Natural killer cell (primary cell): ENCODE data around the gene ASAP2. TPM values are rescaled to one million over a fixed set of nuclear protein-coding genes. Genes with fewer than 3 reads are reported as not detected.

Source experiments
- ATAC-seq, 3 donors: fragments of 150-1000 bp in 2 of 3; fragments of 200-7000 bp in 1 of 3; cut with Tn5 transposase; 1 replicate in 1 of 3; 2 replicates in 2 of 3; pipeline ENCODE4 v1.10.0; 2021; ENCODE audit warnings: mild to moderate bottlenecking in 2 of 3, moderate library complexity in 2 of 3
- DNase-seq, 2 donors: peaks; one replicate each; pipeline versions ENCODE4 v3.0.0 to v3.0.0-alpha.2; 2013 to 2021; ENCODE audit warnings: mixed read lengths in 1 of 2
- H3K27ac ChIP-seq: one replicate; pipeline ENCODE4 v1.5.1; 2013; ENCODE audit warnings: mild to moderate bottlenecking, low read length
- H3K27me3 ChIP-seq: one replicate; pipeline ENCODE4 v1.6.1; 2013; ENCODE audit warnings: low read length; ENCODE audit not compliant: control insufficient read depth, insufficient read depth
- H3K36me3 ChIP-seq: one replicate; pipeline ENCODE4 v1.6.1; 2013; ENCODE audit warnings: low read length; ENCODE audit not compliant: control insufficient read depth, insufficient read depth
- H3K4me1 ChIP-seq: one replicate; pipeline ENCODE4 v1.6.1; 2013; ENCODE audit warnings: low read length; ENCODE audit not compliant: control insufficient read depth, insufficient read depth
- H3K4me3 ChIP-seq: one replicate; pipeline ENCODE4 v1.5.1; 2013; ENCODE audit warnings: low read length
- H3K9me3 ChIP-seq: one replicate; pipeline ENCODE4 v1.6.1; 2013; ENCODE audit warnings: low read length; ENCODE audit not compliant: control insufficient read depth, insufficient read depth
- H3K27ac Mint-ChIP-seq, 2 donors: one replicate each; pipeline ENCODE4 v1.8.0; 2022; ENCODE audit warnings: mild to moderate bottlenecking in 2 of 2, mixed read lengths in 2 of 2, moderate library complexity in 1 of 2
- H3K27me3 Mint-ChIP-seq, 2 donors: one replicate each; pipeline ENCODE4 v1.8.0; 2022; ENCODE audit warnings: low read depth in 2 of 2, mixed read lengths in 2 of 2
- H3K36me3 Mint-ChIP-seq: one replicate; pipeline ENCODE4 v1.8.0; 2022; ENCODE audit warnings: mixed read lengths
- H3K4me1 Mint-ChIP-seq, 2 donors: one replicate each; pipeline ENCODE4 v1.8.0; 2022; ENCODE audit warnings: mixed read lengths in 2 of 2
- H3K4me3 Mint-ChIP-seq: one replicate; pipeline ENCODE4 v1.8.0; 2022; ENCODE audit warnings: mild to moderate bottlenecking, moderate library complexity, mixed read lengths
- H3K9me3 Mint-ChIP-seq, 2 donors: one replicate each; pipeline ENCODE4 v1.8.0; 2022; ENCODE audit warnings: mixed read lengths in 2 of 2
- WGBS: methylation state at CpG from one replicate; pipeline ENCODE4 v1.1.7; 2013; ENCODE audit warnings: missing lambda C conversion rate; ENCODE audit not compliant: insufficient coverage; 5-methylcytosine and 5-hydroxymethylcytosine counted together
- intact Hi-C: fragments of 100-400 bp; cut with micrococcal nuclease; formaldehyde crosslinking; loops from one replicate; pipeline ENCODE4 v1.14.2; 2022
- total RNA-seq, 4 donors: library from RNA; stranded (reverse); fragments of 120-200 nt in 1 of 4; gene quantifications; one replicate each; pipeline versions ENCODE4 v1.2.3 to v1.2.4, GENCODE V29; 2013 to 2022
- TF ChIP-seq, protein P1 (sequence below): fragments of 200-600 bp; IDR thresholded peaks from one replicate; pipeline ENCODE4 v1.8.0; 2022; ENCODE audit warnings: antibody characterized with exemption

The ASAP2 gene
- total RNA-seq, 3 donors from 2014 or later (not counting 1 experiment from before 2014, with no cell fraction given) = 0.20 to 1.8 (median 0.60) TPM

DNA sequence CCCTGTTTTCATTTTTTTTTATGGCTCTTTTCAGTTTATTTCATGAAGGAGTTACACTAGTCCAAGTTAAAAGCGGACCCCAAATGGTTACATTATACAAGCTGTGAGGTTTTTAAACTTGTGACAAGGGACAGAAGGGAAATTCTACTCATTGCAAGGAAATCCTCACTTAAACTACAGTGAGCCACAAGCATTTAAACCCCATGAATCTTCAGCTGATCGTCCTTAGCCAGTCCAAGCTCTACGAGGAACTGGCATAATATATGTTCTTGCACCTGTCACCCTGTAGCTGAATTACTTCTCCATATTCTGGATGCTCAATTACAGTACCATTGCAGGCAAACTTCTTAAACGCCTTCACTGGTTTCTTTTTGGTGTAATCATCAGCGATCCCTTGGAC is 64.5 kb downstream of the ASAP2 start:
- intact Hi-C loops = no loop called here
- peaks cover 5% of the 10 kb centered on the region in 2 donors for H3K4me1 Mint-ChIP-seq
- H3K36me3 Mint-ChIP-seq = no peaks in the 10 kb centered on the region
- no peak for ATAC-seq
- peaks cover 6 to 16% of the 10 kb centered on the region in 2 donors for H3K27me3 Mint-ChIP-seq
- Histone ChIP-seq H3K4me1 (no peaks in the 10 kb centered on the region), H3K4me3 (no peak overlapping the region), H3K27me3 (no peaks in the 10 kb centered on the region), H3K9me3 (no peaks in the 10 kb centered on the region), H3K27ac (no peak overlapping the region), H3K36me3 (no peaks in the 10 kb centered on the region)
- H3K27ac Mint-ChIP-seq = no peak overlapping the region
- no peak overlapping the region for H3K4me3 Mint-ChIP-seq
- 51% methylated on average over 4 of the region's 5 CpGs for WGBS
- DNase-seq = no peak
- TF ChIP-seq, protein P1, sequence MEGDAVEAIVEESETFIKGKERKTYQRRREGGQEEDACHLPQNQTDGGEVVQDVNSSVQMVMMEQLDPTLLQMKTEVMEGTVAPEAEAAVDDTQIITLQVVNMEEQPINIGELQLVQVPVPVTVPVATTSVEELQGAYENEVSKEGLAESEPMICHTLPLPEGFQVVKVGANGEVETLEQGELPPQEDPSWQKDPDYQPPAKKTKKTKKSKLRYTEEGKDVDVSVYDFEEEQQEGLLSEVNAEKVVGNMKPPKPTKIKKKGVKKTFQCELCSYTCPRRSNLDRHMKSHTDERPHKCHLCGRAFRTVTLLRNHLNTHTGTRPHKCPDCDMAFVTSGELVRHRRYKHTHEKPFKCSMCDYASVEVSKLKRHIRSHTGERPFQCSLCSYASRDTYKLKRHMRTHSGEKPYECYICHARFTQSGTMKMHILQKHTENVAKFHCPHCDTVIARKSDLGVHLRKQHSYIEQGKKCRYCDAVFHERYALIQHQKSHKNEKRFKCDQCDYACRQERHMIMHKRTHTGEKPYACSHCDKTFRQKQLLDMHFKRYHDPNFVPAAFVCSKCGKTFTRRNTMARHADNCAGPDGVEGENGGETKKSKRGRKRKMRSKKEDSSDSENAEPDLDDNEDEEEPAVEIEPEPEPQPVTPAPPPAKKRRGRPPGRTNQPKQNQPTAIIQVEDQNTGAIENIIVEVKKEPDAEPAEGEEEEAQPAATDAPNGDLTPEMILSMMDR = no peak
- H3K9me3 Mint-ChIP-seq = no peaks in the 10 kb centered on the region

GRCh38 chr2:9271691-9272090 is 65.1 kb downstream of the ASAP2 start:
- Histone ChIP-seq H3K27me3 (no peaks in the 10 kb centered on the region), H3K27ac (no peak overlapping the region), H3K4me3 (no peak overlapping the region), H3K4me1 (no peaks in the 10 kb centered on the region), H3K9me3 (no peaks in the 10 kb centered on the region), H3K36me3 (no peaks in the 10 kb centered on the region)
- TF ChIP-seq, protein P1 = no peak
- Mint-ChIP-seq H3K4me3 (no peak overlapping the region), H3K4me1 (peaks cover under 1 to 1% of the 10 kb centered on the region in 2 donors), H3K27ac (no peak overlapping the region), H3K9me3 (no peaks in the 10 kb centered on the region), H3K36me3 (no peaks in the 10 kb centered on the region), H3K27me3 (peaks cover 6 to 16% of the 10 kb centered on the region in 2 donors)
- DNase-seq (no peak), ATAC-seq (no peak)
- WGBS = 96% methylated on average over 5 of the region's 5 CpGs
- intact Hi-C loops = no loop called here

DNA sequence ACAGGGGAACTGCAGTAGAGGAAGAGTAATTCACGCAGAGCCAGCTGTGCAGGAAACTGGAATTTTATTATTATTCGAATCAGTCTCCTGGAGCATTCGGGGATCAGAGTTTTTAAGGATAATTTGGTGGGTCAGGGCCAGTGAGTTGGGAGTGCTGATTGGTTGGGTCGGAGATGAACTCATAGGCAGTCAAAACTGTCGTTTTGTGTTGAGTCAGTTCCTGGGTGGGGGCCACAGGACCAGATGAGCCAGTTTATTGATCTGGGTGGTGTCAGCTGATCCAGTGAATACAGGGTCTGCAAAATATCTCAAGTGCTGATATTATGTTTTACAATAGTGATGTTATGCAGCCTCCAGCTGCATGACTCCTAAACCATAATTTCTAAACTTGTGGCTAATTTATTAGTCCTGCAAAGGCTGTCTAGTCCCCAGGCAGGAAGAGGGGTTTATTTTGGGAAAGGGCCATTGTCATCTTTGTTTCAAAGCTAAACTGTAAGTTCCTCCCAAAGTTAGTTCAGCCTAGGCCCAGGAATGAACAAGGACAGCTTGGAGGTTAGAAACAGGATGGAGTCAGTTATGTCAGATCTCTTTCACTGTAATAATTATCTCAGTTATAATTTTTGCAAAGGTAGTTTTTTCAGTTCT is 67.0 kb downstream of the ASAP2 start:
- Mint-ChIP-seq H3K9me3 (no peaks in the 10 kb centered on the region), H3K4me3 (no peak overlapping the region), H3K36me3 (no peaks in the 10 kb centered on the region), H3K27me3 (peaks cover 6 to 16% of the 10 kb centered on the region in 2 donors), H3K27ac (no peak overlapping the region), H3K4me1 (no peaks in the 10 kb centered on the region)
- Histone ChIP-seq H3K4me3 (no peak overlapping the region), H3K36me3 (no peaks in the 10 kb centered on the region), H3K27me3 (no peaks in the 10 kb centered on the region), H3K4me1 (no peaks in the 10 kb centered on the region), H3K9me3 (no peaks in the 10 kb centered on the region), H3K27ac (no peak overlapping the region)
- intact Hi-C loops = no loop called here
- ATAC-seq (no peak), DNase-seq (no peak)
- 82% methylated on average over 5 of the region's 5 CpGs for WGBS
- TF ChIP-seq, protein P1 = no peak
